Renal pelvis (tissue), 4 donors: ENCODE data around the gene MED15. TPM values are rescaled to one million over a fixed set of nuclear protein-coding genes. Genes with fewer than 3 reads are reported as not detected.
"Not testable (repeated sequence)": the region's sequence is repeated elsewhere in the genome, so short reads cannot be mapped to it uniquely, and the experiment has no call there.

Source experiments
- DNase-seq: peaks from one replicate; pipeline ENCODE4 v3.0.0-alpha.2; 2013
- polyA plus RNA-seq, 3 donors: library from polyadenylated mRNA; unstranded; fragments of 120-200 nt; gene quantifications; one replicate each; pipeline ENCODE4 v1.2.1, GENCODE V29; 2013; ENCODE audit not compliant: insufficient read length in 3 of 3

MED15 gene
- polyA plus RNA-seq, 3 donors, result 45.7 to 62.9 (median 61.4) TPM

DNA sequence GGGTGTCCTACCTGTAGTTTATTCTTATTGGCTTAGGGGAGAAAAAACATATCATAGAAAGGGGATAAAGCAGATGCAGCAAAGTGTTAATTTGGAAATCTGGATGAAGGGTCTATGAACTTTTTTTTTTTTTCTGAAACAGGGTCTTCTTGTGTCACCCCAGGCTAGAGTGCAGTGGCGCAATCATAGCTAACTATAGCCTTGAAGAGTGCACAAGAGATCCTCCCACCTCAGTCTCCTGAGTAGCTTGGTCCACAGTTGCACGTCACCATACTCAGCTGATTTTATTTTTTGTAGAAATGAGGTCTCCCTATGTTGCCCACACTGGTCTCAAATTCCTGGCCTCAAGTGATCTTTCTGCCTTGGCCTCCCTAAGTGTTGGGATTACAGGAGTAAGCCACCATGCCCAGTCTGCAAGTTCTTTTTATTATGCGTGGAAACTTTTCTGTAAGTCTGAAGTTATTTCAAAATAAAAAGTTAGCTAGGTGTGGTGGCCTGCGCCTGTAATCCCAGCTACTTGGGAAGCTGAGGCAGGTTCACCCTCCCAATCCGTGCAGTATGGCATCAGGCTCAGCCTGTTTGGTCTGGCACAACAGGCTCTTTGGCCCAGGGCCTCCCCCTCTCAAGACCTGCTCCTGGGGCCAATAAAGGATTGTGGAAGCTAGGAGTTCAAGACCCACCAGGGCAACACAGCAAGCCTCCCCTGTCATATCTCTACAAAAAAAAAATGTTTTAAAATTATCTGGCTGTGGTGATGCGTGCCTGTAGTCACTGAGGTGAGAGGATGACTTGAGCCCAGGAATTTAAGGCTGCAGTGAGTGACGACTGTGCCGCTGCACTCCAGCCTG lies 111.9 kb downstream of the MED15 start:
- DNase-seq, result no peak

DNA sequence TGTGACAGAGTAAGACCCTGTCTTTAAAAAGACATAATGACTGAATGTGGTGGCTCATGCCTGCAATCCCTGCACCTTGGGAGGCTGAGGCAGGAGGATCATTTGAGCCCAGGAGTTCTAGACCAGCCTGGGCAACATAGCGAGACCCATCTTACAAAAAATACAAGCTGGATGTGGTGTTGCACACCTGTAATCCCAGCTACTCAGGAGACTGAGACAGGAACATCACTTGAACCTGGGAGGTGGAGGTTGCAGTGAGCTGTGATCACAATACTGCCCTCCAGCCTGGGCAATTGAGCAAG lies 112.4 kb downstream of the MED15 start:
- DNase-seq, result not testable (repeated sequence)

DNA sequence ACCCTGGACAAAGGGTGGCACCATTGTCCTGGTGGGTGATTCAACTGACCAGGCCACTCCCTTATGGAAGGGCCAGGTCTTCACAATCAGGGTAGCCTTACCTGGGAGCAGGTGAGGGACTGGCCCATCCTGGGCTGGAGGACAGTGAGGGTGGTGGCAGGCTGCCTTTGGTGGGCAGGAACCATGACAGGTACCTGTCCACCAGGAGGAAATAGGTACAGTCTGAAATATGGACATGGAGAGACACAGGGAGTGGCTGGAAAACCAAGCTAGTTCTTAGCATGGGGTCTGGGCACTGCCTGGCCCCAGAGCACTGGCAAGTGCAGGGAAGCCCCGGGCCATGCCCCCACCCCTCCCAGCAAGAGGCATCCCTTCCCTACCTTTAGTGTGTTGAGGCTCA lies 113.8 kb downstream of the MED15 start:
- DNase-seq, result no peak

DNA sequence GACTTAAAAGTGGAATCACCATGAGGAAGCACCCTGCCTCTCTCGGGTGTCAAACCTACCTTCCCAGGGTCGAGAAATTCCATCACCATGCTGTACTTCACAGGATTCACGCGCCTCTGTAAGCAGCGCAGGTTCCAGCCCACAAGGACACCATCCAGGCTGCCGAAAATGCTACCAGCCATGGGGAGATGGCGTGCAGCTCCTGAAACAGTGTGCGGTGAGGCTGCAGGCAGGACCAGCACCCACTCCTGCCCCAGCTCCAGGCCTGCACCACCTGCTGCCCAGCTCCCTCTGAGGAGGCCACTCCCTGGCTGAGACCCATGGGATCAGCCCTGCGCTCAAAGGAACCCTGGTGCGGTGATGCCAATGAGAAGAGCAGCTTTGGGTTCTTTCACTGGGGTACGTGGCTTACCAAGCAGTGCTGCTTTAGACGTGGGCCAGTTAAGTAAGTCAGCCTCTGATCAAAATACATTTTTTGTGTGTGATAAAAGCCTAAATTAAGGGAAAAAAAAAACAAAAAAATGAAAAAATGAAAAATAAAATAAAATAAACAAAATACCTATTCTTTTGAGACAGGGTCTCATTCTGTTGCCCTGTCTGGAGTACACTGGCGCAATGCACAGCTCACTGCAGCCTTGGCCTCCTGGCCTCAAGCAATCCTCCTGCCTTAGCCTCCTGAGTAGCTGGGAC lies 115.4 kb downstream of the MED15 start:
- DNase-seq, result no peak

DNA sequence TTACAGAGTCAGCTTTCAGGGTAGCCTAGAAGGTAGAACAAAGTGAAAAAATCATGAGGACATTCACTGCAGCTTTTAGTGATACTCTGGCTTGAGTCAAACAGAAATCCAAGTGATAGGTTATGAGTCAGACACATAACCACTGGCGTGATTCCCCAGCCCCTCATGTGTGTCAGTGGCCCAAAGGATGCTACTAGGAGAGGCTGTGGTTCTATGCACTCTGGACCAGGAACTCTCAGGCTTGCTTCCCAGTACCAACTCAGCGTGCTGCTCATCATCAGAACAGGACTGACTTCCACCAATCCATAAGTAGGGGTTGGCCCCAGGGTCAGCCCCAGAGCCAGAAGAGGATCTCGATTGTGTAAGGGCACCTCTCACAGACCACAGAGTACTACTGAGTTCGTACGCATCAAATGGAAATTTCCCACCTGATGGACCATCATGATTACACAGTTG lies 116.8 kb downstream of the MED15 start:
- DNase-seq, result no peak

DNA sequence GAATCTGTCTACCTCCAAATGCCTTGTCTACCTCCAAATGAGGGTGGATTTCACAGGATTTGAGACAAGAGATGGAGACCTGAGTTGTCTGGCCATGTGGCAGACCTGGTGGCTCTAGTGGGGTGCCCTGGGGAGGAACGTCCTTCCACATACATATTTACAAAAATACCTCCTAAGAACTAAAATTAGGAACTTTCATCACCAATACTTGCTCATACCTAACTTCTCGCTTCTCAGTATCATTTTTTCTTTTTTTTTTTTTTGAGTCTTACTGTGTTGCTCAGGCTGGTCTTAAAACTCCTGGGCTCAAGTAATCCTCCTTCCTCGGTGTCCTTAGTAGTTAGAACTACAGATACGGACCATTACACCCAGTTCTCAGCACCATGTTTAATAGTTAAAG lies 117.9 kb downstream of the MED15 start:
- no peak for DNase-seq

DNA sequence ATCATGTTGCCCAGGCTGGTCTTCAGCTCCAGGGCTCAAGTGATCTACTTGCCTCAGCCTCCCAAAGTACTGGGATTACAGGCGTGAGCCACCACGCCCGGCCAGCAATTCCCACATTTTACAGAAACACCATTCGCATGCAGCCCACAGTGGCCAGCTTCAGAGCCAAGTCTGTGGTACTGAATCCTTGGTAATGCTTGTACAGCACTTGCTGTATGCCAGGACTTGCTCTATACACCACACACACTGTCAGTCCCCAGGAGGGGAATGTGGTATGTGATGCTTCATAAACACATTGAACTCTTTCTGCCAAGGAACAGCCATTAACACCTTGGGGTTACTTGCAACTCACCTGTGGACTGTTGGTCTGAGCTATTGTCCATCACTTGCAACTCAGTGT lies 119.4 kb downstream of the MED15 start:
- DNase-seq, result no peak

DNA sequence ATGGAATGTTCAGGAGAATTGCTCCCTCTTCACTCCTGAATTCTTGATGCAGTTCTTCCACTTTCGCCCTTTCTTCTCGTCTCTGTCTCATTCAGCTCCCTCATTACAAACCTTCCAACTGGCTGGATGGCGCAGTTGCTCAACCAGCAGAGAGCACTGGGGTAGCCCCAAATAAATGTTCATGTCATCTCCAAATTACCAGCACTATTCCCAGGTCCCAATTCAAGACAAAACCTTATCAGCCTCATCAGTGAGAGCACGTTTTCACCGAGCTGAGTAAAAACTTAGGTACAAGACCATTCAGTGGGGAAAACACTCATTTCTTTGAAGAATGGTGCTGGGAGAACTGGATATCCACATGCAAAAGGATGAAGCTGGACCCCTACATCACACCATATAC lies 120.0 kb downstream of the MED15 start:
- DNase-seq, result no peak

DNA sequence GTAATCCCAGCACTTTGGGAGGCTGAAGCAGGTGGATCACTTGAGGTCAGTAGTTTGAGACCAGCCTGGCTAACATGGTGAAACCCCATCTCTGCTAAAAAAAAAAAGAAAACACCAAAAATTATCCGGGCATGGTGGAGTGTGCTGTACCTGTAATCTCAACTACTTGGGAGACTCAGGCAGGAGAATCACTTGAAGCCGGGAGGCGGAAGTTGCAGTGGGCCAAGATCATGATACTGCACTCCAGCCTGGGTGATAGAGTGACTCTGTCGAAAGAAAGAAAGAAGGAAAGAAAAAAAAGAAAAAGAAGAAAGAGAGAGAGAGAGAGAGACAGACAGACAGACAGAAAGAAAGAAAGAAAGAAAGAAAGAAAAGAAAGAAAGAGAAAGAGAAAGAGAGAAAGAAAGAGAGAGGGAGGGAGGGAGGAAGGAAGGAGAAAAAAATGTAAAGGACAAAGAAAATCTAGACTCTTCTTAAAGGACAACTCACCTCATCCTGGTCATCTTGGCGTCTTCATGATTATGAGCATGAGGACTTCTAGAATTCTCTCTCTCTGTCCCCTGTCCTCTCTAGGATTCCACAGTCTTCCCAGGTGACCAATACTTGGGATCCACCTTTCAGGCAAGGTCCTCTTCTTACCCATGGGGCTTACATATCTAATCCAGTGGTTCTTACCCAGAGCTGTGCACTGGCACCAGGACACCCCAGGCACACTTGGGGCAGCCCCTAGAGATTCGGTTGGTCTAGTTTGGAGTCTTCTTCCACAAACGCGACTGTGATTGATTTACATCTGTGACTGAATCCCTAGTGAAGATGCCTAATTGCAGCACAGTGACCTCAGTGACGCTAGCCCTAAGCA lies 120.9 kb downstream of the MED15 start:
- no peak for DNase-seq

DNA sequence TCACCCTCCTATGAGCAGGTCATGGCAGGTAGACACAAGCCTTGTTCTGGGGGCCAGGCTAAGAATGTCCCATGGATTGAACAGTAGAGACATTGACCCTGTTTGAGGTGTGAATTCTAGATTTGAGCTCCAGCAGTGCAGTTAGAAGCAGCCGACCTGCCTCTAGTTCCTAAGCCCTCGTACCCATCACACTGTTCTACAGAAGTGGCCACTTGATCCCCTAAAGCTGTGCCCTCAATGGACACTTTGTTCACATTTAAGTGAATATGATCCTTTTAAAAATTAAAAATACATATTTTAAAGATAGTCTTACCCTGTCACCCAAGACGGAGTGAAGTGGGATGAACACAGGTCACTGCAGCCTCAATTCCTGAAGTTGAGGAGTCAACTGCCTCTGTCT lies 122.0 kb downstream of the MED15 start:
- no peak for DNase-seq

DNA sequence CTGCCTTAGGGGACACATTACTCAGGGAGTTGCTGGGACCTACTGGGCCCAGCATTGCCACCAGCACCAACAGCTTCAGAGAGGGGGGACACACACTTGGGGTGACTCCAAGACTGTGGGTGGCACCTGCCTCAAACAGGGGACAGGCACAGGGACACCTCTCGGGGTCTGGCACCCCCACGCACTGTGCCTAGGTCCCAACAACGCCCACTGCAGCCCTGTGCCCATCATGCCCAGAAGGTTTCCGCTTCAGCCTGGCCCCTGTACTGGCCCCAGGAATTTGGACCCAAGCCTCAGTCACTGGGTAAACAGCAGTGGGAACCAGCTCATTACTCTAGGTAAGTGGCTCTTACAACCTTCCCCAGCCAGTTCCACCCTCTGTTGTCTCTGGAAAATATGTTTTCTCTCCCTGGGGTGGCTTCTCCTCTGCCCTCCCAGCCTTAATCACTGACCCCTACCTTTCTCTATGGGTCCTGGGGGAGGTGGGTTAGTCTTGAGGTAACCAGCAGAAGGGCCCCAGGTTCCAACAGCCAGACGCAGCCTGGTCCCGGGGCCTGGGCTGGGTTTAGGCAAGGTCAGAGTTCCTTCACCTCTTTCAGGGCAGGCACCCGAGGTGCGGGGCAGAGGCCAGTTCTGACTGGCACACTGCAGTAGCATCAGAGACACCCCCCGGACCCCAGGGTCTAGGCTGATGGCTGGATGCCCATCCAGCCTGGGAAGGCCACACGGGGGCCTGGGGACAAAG lies 123.6 kb downstream of the MED15 start:
- DNase-seq, result no peak

DNA sequence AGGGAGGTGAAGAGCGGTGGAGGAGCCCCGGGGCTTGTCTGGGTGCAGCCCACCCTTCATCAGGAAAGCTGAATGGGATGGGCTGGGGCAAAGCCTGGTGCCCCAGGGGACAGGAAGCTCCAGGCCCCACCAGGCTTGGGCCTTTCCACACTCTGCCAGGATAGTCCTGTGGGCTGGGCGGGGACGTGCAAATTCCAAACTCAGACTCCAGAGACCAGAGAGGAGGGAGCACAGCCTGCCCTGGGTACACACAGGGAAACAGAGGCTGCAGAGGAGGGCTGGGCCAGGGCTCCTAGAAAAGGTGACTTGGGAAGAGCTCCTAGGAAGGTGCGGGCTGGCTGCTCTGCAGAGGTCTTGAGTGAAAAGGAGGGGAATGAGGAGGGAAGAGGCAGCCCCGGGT lies 124.7 kb downstream of the MED15 start:
- no peak for DNase-seq

DNA sequence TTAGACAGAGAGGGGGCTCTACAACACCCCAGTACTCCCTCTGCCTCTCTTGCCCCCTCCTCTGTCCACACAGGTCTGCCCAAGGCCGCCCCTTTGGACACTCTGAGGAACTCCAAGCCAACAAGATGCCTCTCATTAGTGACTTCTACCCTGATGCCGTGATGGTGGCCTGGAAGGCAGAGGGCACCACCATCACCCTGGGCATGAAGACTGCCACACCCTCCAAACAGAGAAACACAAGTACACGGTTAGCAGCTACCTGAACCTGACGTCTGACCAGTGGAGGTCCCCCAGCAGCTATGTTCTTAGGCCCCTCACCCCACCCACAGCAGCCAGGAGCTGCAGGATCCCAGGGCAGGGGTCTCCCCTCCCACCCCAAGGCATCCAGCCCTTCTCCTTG lies 125.1 kb downstream of the MED15 start:
- no peak for DNase-seq

DNA sequence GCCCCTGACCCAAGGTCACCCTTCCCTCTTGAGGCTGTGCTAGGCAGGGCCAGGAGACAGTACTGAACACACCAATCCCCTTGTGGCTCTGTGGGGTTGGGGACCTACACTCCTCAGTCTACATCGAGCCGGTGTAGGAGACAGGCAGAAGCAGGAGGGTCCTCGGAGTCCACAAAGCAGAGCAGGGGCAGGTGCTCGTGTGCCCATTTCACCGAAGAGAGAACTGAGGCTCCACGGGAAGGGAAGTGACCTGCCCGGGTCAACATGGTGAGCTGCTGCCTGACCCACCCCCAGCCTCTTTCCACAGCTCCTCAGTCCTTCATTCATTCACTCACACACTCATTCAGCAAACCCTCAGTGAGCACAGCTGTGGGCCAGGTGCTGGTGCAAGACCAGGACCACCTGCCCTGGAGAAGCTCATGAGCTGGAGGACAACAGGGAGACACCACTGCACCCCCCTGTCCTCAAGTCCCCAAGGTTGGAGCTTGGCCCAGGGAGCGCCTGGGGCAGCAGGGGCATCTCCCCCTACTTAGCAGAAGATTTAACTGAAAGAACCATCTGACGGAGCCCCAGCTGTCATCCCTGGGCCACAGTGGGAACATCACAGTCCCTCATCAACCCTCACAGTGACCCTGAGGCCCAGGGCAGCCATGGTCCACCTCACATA lies 127.3 kb downstream of the MED15 start:
- no peak for DNase-seq

DNA sequence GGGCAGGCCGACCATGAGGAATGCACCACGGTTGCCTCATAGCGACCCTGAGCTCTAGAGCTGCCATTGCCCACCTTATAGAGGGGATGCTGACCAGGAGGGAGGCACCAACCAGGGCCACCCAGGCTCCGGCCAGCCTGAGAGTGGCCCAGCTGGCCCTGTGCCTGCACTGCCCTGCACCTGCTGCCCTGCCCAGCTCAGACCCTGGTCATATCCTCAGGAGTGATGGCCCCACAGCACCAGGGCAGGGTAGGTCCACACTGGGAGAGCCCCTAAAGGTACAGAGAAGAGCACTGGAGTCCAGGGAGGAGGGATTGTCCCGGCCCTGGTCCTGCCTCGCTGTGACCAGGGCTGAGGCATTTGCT lies 127.8 kb downstream of the MED15 start:
- no peak for DNase-seq

DNA sequence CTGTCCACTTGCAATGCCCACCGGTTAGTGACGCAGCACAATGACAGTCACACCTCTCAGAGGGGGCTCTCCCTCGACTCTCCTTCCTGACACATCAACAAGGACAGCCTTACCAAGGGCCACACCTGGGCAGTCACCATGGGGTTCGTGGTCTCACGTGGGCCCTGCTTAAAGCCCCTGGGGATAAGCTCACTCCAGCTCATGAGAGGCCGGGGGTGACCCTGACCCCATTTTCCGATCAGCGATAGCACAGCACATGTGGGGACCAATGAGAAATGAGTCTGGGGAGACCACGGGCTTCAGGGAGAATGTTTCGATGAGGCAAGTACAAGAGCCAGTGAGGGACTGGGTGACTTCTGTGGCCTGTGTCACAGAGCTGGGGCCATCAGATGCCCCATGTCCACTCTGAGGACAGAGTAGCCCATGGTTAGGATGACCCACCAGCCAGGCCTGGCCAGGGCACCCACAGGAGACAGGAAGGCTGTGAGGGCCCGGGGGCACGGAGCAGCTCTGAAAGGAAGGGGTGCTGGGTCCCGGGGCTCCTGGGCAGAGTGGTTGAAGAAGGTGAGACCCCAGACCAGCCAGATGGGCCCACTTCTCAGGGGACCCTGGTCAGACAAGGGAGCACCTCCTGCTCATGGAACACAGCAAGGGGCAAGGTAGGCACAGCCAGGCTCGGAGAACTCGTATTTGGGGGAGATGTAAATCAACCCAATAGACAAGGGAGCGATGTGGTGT lies 128.8 kb downstream of the MED15 start:
- no peak for DNase-seq

DNA sequence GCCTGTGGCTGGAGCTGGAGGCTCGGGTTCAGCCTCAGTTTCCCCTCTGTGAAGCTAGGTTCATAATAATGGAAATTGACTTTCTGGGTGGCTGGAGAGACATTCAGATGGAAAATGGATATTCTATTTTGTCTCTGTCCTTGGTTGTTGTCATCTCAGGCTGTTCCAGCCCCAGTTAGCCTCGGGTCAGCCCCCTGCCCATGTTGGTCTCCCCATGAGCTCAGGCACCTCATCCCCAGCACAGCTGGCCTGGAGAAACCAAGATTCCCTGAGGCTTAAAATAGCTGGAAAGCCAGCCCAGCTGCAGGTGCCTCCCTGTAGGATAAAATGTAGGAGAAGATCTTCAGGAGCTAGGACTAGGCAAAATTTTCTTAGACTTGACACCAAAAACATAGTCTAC lies 129.5 kb downstream of the MED15 start:
- no peak for DNase-seq
